AG09309 (cell line): ENCODE data around the gene SLC35F3.

Experiments
- DNase-seq: peaks from one replicate; pipeline ENCODE4 v3.0.0-alpha.2; 2010; ENCODE audit warnings: low read depth
- H3K4me3 ChIP-seq: 2 replicates; pipeline ENCODE4 v1.5.1; 2011; ENCODE audit warnings: mild to moderate bottlenecking, low read depth, low read length, moderate library complexity; ENCODE audit not compliant: control insufficient read depth
- CTCF ChIP-seq: IDR thresholded peaks from 2 replicates; pipeline ENCODE4 v1.5.1; 2011; ENCODE audit warnings: mild to moderate bottlenecking, low read depth, low read length, inconsistent platforms; ENCODE audit not compliant: insufficient read depth, control insufficient read depth; ENCODE audit errors: missing control alignments

The SLC35F3 gene

GRCh38 chr1:234004591-234004990, 100.1 kb downstream of the SLC35F3 start:
- no peak overlapping the region for H3K4me3 ChIP-seq
- TF ChIP-seq CTCF, result no peak
- DNase-seq, result no peak

- no peak for TF ChIP-seq CTCF
- DNase-seq, result no peak
- no peak overlapping the region for H3K4me3 ChIP-seq
These were observed 103.2 kb downstream of the SLC35F3 start for GRCh38 chr1:234007684-234008083.

- no peak for DNase-seq
- no peak for TF ChIP-seq CTCF
These were observed 104.1 kb downstream of the SLC35F3 start for GRCh38 chr1:234008591-234008990.

DNA sequence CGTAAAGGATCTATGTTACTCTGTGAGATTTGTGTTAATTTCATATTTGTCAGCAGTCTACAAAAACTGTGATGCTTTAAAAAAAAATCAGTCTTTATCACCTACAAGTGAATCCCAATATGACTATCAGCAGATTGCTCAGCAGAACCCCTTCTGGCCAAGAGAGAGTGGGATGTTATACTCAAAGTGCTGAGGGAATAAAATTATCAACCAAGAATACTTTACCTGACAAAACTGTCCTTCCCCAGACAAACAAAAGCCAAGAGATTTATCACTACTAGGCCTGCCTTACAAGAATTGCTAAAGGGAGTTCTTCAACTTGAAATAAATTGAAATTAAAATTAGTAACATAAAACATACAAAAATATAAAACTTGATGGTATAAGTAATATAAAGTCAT, 105.2 kb downstream of the SLC35F3 start:
- DNase-seq, result no peak
- no peak for TF ChIP-seq CTCF
- H3K4me3 ChIP-seq, result no peak overlapping the region

More at GRCh38 chr1:234008591-234008990, 104.1 kb downstream of the SLC35F3 start:
- no peak overlapping the region for H3K4me3 ChIP-seq

DNA sequence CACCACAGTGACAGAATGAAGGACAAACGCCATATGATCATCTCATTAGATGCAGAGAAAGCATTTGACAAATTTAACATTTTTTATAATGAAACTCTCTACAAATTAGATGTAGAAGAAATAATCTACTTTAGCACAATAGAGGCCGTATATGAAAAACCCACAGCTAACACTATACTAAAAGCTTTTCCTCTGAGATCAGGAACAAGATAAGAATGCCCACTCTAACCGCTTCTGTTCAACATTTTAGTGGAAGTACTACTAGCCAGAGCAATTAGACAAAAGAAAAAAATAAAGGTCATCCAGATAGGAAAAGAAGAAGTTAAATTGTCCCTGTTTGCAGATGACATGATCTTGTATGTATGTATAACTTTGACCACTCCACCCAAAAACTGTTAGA, 109.7 kb downstream of the SLC35F3 start:
- TF ChIP-seq CTCF, result no peak
- no peak for DNase-seq
- no peak overlapping the region for H3K4me3 ChIP-seq

GRCh38 chr1:234018816-234019215, 114.3 kb downstream of the SLC35F3 start:
- no peak for TF ChIP-seq CTCF
- no peak for DNase-seq
- no peak overlapping the region for H3K4me3 ChIP-seq

GRCh38 chr1:234019387-234019786, 114.9 kb downstream of the SLC35F3 start:
- no peak overlapping the region for H3K4me3 ChIP-seq
- no peak for TF ChIP-seq CTCF
- no peak for DNase-seq
